Measurements from ENCODE around the gene TTYH3. TPM values are rescaled to one million over a fixed set of nuclear protein-coding genes. Genes with fewer than 3 reads are reported as not detected.

The TTYH3 gene
- total and polyA plus RNA-seq, 2 of the 13 experiments (the other 11 are each of a cell fraction or from before 2014, with no cell fraction given), result 26.3 to 50.0 TPM

DNA sequence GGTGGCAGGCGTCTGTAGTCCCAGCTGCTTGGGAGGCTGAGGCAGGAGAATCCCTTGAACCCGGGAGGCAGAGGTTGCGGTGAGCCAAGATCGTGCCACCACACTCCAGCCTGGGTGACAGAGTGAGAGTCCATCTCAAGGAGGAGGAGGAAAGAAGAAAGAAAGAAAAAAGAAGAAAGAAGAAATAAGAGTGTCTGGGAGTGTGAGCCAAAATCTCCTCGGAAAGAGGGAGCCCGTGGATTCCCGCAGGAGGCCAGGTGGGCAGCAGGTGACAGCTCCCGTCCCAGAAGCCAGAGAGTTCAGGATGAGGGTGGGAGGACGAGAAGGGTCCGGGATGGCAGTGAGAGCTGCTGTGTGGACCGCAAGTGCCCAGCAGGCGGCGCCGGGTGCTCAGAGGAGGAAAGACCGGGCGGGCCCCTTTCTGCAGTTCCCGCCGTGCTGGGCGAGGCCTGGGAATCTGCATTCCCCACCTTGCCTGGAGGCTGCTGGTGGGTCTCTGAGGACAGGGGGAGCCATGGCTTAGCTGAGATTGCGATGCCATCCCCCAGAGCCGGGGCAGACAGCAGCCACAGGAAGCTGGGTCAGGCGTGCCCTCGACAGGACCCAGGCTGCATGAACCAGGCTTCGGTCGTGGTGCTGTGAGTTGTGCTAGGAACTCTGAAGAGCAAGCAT is 39.1 kb downstream of the TTYH3 start (continued):
- TF ChIP-seq SMAD1 (CRISPR knock-in tag; IDR thresholded peaks at IDR 0.05; ENCODE audit: borderline replicate concordance, low read depth), result 0 out of 2 replicates have a peak, but pooled peaks have one; percentile 39
- peak; percentile 46; the same call in 1 of the 2 replicates for TF ChIP-seq RXRA (CRISPR knock-in tag; IDR thresholded peaks at IDR 0.05)
- TF ChIP-seq ZNF530 (CRISPR knock-in tag; IDR thresholded peaks at IDR 0.05; ENCODE audit: low read depth), result no peak
- no peak for TF ChIP-seq GFI1 (CRISPR knock-in tag; IDR thresholded peaks at IDR 0.05; ENCODE audit: borderline replicate concordance)
- 0 out of 2 replicates have a peak, but pooled peaks have one; percentile 7 for TF ChIP-seq MIXL1 (CRISPR knock-in tag; IDR thresholded peaks at IDR 0.05)
- TF ChIP-seq, protein P1, sequence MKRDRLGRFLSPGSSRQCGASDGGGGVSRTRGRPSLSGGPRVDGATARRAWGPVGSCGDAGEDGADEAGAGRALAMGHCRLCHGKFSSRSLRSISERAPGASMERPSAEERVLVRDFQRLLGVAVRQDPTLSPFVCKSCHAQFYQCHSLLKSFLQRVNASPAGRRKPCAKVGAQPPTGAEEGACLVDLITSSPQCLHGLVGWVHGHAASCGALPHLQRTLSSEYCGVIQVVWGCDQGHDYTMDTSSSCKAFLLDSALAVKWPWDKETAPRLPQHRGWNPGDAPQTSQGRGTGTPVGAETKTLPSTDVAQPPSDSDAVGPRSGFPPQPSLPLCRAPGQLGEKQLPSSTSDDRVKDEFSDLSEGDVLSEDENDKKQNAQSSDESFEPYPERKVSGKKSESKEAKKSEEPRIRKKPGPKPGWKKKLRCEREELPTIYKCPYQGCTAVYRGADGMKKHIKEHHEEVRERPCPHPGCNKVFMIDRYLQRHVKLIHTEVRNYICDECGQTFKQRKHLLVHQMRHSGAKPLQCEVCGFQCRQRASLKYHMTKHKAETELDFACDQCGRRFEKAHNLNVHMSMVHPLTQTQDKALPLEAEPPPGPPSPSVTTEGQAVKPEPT (CRISPR knock-in tag; IDR thresholded peaks at IDR 0.05; ENCODE audit: low read depth), result no peak
- TF ChIP-seq KDM3A (CRISPR knock-in tag; IDR thresholded peaks at IDR 0.05; ENCODE audit: low read depth), result 0 out of 2 replicates have a peak, but pooled peaks have one; percentile 49
- TF ChIP-seq DRAP1 (CRISPR knock-in tag; IDR thresholded peaks at IDR 0.05), result no peak
- no peak for TF ChIP-seq TRIM24 (CRISPR knock-in tag; IDR thresholded peaks at IDR 0.05)
- TF ChIP-seq MYC (CRISPR knock-in tag; IDR thresholded peaks at IDR 0.05; ENCODE audit: borderline replicate concordance), result no peak
- TF ChIP-seq SMAD9 (CRISPR knock-in tag; IDR thresholded peaks at IDR 0.05), result no peak
- TF ChIP-seq HMG20A (CRISPR knock-in tag; IDR thresholded peaks at IDR 0.05; ENCODE audit: borderline replicate concordance), result no peak
- TF ChIP-seq, protein P2, sequence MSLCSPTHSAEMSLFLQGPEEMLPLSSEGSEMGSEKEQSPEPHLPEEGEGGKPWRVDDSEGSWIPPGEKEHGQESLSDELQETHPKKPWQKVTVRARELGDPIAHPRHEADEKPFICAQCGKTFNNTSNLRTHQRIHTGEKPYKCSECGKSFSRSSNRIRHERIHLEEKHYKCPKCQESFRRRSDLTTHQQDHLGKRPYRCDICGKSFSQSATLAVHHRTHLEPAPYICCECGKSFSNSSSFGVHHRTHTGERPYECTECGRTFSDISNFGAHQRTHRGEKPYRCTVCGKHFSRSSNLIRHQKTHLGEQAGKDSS (CRISPR knock-in tag; IDR thresholded peaks at IDR 0.05; ENCODE audit: borderline replicate concordance, low read depth), result no peak
- peak; percentile 66 for TF ChIP-seq ZNF263 (CRISPR knock-in tag; IDR thresholded peaks at IDR 0.05)
- no peak for TF ChIP-seq NR1H2 (CRISPR knock-in tag; IDR thresholded peaks at IDR 0.05; ENCODE audit: borderline replicate concordance, low read depth)
- TF ChIP-seq TSC22D2 (CRISPR knock-in tag; IDR thresholded peaks at IDR 0.05; ENCODE audit: borderline replicate concordance), result no peak
- TF ChIP-seq, protein P3, sequence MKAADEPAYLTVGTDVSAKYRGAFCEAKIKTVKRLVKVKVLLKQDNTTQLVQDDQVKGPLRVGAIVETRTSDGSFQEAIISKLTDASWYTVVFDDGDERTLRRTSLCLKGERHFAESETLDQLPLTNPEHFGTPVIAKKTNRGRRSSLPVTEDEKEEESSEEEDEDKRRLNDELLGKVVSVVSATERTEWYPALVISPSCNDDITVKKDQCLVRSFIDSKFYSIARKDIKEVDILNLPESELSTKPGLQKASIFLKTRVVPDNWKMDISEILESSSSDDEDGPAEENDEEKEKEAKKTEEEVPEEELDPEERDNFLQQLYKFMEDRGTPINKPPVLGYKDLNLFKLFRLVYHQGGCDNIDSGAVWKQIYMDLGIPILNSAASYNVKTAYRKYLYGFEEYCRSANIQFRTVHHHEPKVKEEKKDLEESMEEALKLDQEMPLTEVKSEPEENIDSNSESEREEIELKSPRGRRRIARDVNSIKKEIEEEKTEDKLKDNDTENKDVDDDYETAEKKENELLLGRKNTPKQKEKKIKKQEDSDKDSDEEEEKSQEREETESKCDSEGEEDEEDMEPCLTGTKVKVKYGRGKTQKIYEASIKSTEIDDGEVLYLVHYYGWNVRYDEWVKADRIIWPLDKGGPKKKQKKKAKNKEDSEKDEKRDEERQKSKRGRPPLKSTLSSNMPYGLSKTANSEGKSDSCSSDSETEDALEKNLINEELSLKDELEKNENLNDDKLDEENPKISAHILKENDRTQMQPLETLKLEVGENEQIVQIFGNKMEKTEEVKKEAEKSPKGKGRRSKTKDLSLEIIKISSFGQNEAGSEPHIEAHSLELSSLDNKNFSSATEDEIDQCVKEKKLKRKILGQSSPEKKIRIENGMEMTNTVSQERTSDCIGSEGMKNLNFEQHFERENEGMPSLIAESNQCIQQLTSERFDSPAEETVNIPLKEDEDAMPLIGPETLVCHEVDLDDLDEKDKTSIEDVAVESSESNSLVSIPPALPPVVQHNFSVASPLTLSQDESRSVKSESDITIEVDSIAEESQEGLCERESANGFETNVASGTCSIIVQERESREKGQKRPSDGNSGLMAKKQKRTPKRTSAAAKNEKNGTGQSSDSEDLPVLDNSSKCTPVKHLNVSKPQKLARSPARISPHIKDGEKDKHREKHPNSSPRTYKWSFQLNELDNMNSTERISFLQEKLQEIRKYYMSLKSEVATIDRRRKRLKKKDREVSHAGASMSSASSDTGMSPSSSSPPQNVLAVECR (CRISPR knock-in tag; IDR thresholded peaks at IDR 0.05; ENCODE audit: borderline replicate concordance), result peak; percentile 38; the same call in 1 of the 2 replicates
- TF ChIP-seq ZNF577 (CRISPR knock-in tag; IDR thresholded peaks at IDR 0.05; ENCODE audit: borderline replicate concordance, low read depth), result no peak
- TF ChIP-seq, protein P4, sequence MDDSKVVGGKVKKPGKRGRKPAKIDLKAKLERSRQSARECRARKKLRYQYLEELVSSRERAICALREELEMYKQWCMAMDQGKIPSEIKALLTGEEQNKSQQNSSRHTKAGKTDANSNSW (CRISPR knock-in tag; IDR thresholded peaks at IDR 0.05; ENCODE audit: borderline replicate concordance), result no peak
- TF ChIP-seq ZNF34 (CRISPR knock-in tag; IDR thresholded peaks at IDR 0.05; ENCODE audit: borderline replicate concordance), result no peak

All from HepG2 (cell line).